Activated CD8-positive, alpha-beta memory T cell treated with anti-CD3 and anti-CD28 coated beads for 36 hours (primary cell): ENCODE results near the gene MED6. TPM values are rescaled to one million over a fixed set of nuclear protein-coding genes. Genes with fewer than 3 reads are reported as not detected.

Experiments used
- CTCF ChIA-PET: fragments of 350-600 bp; sonication (Branson Sonifier 250); formaldehyde crosslinking; loops from one replicate; lab custom pipeline; 2021; ENCODE audit warnings: antibody characterized with exemption; lab: Charles Lee
- POLR2A ChIA-PET: fragments of 350-600 bp; sonication (Branson Sonifier 250); formaldehyde crosslinking; loops from one replicate; lab custom pipeline; 2021; ENCODE audit warnings: antibody characterized with exemption; lab: Charles Lee
- total RNA-seq, 2 experiments: library from RNA; stranded (reverse); gene quantifications; one replicate each; pipeline ENCODE4 v1.2.3, GENCODE V29; 2021

Gene MED6
- total RNA-seq, 2 experiments from 2014 or later, result 57.1 to 58.3 TPM

- ChIA-PET POLR2A (no interaction called here), CTCF (no interaction called here)
Measured at GRCh38 chr14:70616646-70617045, 16.2 kb upstream of the MED6 start.

GRCh38 chr14:70611216-70611615, 10.8 kb upstream of the MED6 start:
- CTCF ChIA-PET, result no interaction called here
- POLR2A ChIA-PET, result no interaction called here

GRCh38 chr14:70602254-70602653, 1.8 kb upstream of the MED6 start:
- POLR2A ChIA-PET, result no interaction called here
- CTCF ChIA-PET, result interaction anchor here (2.1 kb wide), 1 partner anchor 111 kb away, joined by 5 read pairs; no protein-coding TSS in a partner anchor

GRCh38 chr14:70601162-70601561, 707 bp upstream of the MED6 start:
- POLR2A ChIA-PET, result interaction anchor here (0.8 to 1.0 kb wide), 2 partner anchors 35 to 208 kb away, joined by 3 read pairs; partner anchors contain the start of gene MAP3K9
- CTCF ChIA-PET, result interaction anchor here (2.1 kb wide), 1 partner anchor 112 kb away, joined by 5 read pairs; no protein-coding TSS in a partner anchor

GRCh38 chr14:70599345-70599744, 1.1 kb downstream of the MED6 start:
- ChIA-PET CTCF (no interaction called here), POLR2A (no interaction called here)

GRCh38 chr14:70597731-70598130, 2.7 kb downstream of the MED6 start:
- CTCF ChIA-PET, result interaction anchor here (0.6 kb wide), 1 partner anchor 374 kb away, joined by 3 read pairs; no protein-coding TSS in a partner anchor
- POLR2A ChIA-PET, result no interaction called here

- ChIA-PET CTCF (no interaction called here), POLR2A (no interaction called here)
Measured at GRCh38 chr14:70595443-70596185, 4.8 kb downstream of the MED6 start.

GRCh38 chr14:70594461-70594860, 6.0 kb downstream of the MED6 start:
- ChIA-PET CTCF (no interaction called here), POLR2A (no interaction called here)

GRCh38 chr14:70585231-70585630, 15.2 kb downstream of the MED6 start:
- CTCF ChIA-PET, result no interaction called here
- POLR2A ChIA-PET, result no interaction called here

GRCh38 chr14:70576891-70577290, 23.6 kb downstream of the MED6 start:
- ChIA-PET POLR2A (no interaction called here), CTCF (no interaction called here)

- CTCF ChIA-PET, result no interaction called here
- POLR2A ChIA-PET, result no interaction called here
Measured at GRCh38 chr14:70573050-70573449, 27.4 kb downstream of the MED6 start.

- ChIA-PET CTCF (no interaction called here), POLR2A (no interaction called here)
Measured at GRCh38 chr14:70571139-70571538, 29.3 kb downstream of the MED6 start.

GRCh38 chr14:70567791-70568190, 32.7 kb downstream of the MED6 start:
- ChIA-PET CTCF (no interaction called here), POLR2A (no interaction called here)

GRCh38 chr14:70563869-70564268, 36.6 kb downstream of the MED6 start:
- POLR2A ChIA-PET, result no interaction called here

GRCh38 chr14:70563417-70563816, 37.0 kb downstream of the MED6 start:
- ChIA-PET POLR2A (no interaction called here), CTCF (no interaction called here)

More at GRCh38 chr14:70563869-70564268, 36.6 kb downstream of the MED6 start:
- CTCF ChIA-PET, result interaction anchor here (0.6 kb wide), 1 partner anchor 280 kb away, joined by 4 read pairs; no protein-coding TSS in a partner anchor

- POLR2A ChIA-PET, result no interaction called here
Measured at GRCh38 chr14:70558356-70558755, 42.1 kb downstream of the MED6 start.

GRCh38 chr14:70555890-70556289, 44.6 kb downstream of the MED6 start:
- CTCF ChIA-PET, result no interaction called here
- POLR2A ChIA-PET, result no interaction called here

More at GRCh38 chr14:70558356-70558755, 42.1 kb downstream of the MED6 start:
- CTCF ChIA-PET, result interaction anchor here (1.3 kb wide), 1 partner anchor 61 kb away, joined by 3 read pairs; no protein-coding TSS in a partner anchor

GRCh38 chr14:70538087-70538486, 62.4 kb downstream of the MED6 start:
- CTCF ChIA-PET, result no interaction called here
- POLR2A ChIA-PET, result no interaction called here

GRCh38 chr14:70536830-70537229, 63.6 kb downstream of the MED6 start:
- ChIA-PET POLR2A (no interaction called here), CTCF (interaction anchor here (0.6 to 0.7 kb wide), 2 partner anchors 10 to 1134 kb away, joined by 4 read pairs; no protein-coding TSS in a partner anchor)

- ChIA-PET POLR2A (no interaction called here), CTCF (interaction anchor here (0.6 kb wide), 1 partner anchor 951 kb away, joined by 3 read pairs; no protein-coding TSS in a partner anchor)
Measured at GRCh38 chr14:70534904-70535303, 65.6 kb downstream of the MED6 start, which contains the start of gene ADAM20. Gene ADAM20, minus strand, starts transcription at chr14:70535004. Its CDS starts 10,247 bp downstream, at chr14:70524757.
